AG09319 (cell line): ENCODE measurements around the gene LARP4B.

ENCODE experiments used
- DNase-seq: peaks from one replicate; pipeline ENCODE4 v3.0.0-alpha.2; 2010; ENCODE audit warnings: low read depth; ENCODE audit errors: extremely low read depth
- TF ChIP-seq, protein P1 (sequence below): IDR thresholded peaks from 2 replicates; pipeline ENCODE4 v1.5.1; 2011; ENCODE audit warnings: low read depth, mild to moderate bottlenecking, inconsistent platforms, low read length, moderate library complexity

LARP4B gene

DNA sequence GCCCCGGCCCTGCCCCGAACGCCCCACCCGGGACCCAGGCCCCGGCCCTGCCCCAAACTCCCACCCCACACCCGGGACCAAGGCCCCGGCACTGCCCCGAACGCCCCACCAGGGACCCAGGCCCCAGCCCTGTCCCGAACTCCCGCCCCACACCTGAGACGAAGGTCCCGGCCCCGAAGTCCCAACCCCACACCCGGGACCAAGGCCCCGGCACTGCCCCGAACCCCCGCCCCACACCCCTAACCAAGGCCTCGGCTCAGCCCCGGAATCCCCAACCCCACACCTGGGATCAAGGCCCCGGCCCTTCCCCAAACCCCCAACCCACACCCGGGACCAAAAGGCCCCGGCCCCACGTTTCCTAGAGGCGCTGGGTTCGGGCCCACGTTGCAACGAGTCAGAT is 1.1 kb upstream of the LARP4B start:
- TF ChIP-seq, protein P1, sequence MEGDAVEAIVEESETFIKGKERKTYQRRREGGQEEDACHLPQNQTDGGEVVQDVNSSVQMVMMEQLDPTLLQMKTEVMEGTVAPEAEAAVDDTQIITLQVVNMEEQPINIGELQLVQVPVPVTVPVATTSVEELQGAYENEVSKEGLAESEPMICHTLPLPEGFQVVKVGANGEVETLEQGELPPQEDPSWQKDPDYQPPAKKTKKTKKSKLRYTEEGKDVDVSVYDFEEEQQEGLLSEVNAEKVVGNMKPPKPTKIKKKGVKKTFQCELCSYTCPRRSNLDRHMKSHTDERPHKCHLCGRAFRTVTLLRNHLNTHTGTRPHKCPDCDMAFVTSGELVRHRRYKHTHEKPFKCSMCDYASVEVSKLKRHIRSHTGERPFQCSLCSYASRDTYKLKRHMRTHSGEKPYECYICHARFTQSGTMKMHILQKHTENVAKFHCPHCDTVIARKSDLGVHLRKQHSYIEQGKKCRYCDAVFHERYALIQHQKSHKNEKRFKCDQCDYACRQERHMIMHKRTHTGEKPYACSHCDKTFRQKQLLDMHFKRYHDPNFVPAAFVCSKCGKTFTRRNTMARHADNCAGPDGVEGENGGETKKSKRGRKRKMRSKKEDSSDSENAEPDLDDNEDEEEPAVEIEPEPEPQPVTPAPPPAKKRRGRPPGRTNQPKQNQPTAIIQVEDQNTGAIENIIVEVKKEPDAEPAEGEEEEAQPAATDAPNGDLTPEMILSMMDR: no peak
- DNase-seq: no peak

DNA sequence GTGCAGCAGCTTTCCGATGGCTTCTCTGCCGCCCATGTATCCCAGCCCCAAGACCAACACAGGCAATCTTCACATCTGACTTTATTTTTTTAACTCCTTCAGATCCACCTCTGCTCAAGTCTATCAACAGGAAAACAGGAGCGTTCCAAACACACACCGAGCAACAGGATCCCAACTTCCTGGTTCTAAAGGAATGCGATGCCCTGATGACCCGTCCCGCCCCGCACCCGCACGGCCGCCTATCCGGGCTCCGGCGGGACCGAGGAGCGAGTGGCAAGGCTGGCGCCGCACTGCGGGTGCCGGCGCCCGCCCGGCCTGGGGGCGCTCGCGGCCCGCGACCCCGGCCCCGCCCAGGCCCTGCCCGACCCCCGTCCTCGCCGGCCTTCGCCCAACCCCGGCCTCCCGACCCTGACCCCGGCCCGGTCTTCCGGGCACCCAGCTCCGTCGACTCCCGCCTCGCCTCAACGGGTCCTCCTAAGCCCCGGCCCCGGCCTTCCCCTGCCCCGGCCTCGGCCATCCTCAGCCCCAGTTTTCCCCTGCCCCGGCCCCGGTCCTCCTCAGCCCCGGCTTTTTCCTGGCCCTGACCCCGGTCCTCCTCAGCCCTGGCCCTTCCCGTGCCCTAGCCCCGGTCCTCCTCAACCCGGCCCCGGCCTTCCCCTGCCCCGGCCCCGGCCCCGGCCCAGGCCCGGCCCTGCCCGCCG is 730 bp downstream of the LARP4B start:
- DNase-seq: no peak
- TF ChIP-seq, protein P1: no peak

DNA sequence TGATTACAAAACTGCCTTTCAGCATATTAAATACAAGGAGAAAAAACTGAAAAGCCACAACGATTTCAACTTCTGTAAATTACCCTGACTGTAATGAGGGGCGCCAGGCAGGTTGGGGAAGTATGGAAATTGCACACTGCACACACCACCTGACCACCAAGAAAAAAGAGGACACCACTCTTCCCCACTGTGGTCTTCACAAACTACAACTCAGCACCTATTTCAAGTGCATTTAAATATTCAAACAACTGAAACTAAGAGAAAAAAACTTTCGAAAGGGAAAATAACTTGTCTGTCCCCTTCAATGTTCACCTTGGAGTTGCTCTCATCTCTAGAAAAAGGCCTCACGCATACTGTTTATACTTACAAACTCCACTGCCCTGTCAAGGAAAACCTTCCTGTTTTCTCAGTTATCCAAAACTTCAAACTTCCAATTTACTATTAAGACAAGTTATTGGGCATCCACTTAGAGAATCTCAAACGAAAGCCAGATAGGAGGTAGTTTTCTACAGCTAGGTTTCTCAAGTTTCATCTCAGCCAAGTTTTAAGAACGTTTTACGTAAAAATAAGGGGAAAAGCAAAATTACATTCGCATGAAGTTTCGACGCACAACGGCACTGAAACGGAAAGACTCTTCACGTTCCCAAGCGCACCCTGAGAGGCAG is 1.4 kb downstream of the LARP4B start:
- DNase-seq: no peak

GRCh38 chr10:927131-927530 is 4.4 kb downstream of the LARP4B start:
- no peak for DNase-seq
- TF ChIP-seq, protein P1: no peak

More for the DNA sequence above, 1.4 kb downstream of the LARP4B start:
- TF ChIP-seq, protein P1: no peak

- TF ChIP-seq, protein P1: no peak
- no peak for DNase-seq
Observed at GRCh38 chr10:926075-926698, 5.3 kb downstream of the LARP4B start.

- TF ChIP-seq, protein P1: no peak
- DNase-seq: no peak
Observed at GRCh38 chr10:924524-924859, 7.0 kb downstream of the LARP4B start.
